ACHN (cell line): ENCODE data around the gene GPR87.

ENCODE experiments used
- DNase-seq: peaks from one replicate; pipeline ENCODE4 v3.0.0-alpha.2; 2015
- in situ Hi-C: cut with HindIII; loops from 2 replicates; pipeline ENCODE4 v1.10.0; 2017; ENCODE audit warnings: low sequenced_read_pairs, low pct_ligation_motif_present, low pct_unique_long_range_greater_than_20kb

Gene GPR87

GRCh38 chr3:151264605-151265004, 52.0 kb downstream of the GPR87 start:
- DNase-seq: no peak
- in situ Hi-C loops: no loop called here

GRCh38 chr3:151262871-151263525, 53.6 kb downstream of the GPR87 start:
- DNase-seq: no peak
- in situ Hi-C loops: no loop called here

- no peak for DNase-seq
- in situ Hi-C loops: no loop called here
Measured at GRCh38 chr3:151259664-151260063, 57.0 kb downstream of the GPR87 start.

GRCh38 chr3:151256749-151257148, 59.9 kb downstream of the GPR87 start:
- DNase-seq: no peak
- in situ Hi-C loops: no loop called here

- no peak for DNase-seq
- in situ Hi-C loops: no loop called here
Measured at GRCh38 chr3:151248772-151249337, 67.8 kb downstream of the GPR87 start.
